Stimulated activated CD8-positive, alpha-beta memory T cell treated with anti-CD3 and anti-CD28 coated beads, Interleukin-7, amount 100 ng/mL, for 48 hours (primary cell): ENCODE results near the gene CAMTA1.

Source experiments
- DNase-seq, 2 donors: peaks; one replicate each; pipeline ENCODE4 v3.0.0-alpha.2; 2020; ENCODE audit warnings: low read depth in 1 of 2; ENCODE audit errors: extremely low read depth in 1 of 2

CAMTA1 gene

DNA sequence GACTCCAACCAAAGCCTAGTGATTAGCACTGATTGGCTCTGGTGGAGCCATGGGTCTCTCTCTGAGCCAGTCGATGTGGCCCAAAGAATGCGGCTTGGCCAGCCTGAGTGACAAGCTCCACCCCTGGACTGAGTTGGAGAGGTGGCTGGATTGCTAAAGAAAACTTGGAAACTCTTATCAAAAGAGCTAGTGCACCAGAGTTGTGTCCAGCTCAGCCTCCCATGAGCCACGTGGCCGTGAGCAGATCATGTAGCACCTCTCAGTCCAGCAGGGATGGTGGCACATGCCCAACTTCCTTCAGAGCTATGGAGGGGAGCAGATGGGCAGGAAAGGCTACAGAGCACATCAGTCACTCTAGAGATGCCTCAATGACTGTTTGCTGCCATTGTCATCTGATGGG is 843.0 kb downstream of the CAMTA1 start:
- DNase-seq: no peak

DNA sequence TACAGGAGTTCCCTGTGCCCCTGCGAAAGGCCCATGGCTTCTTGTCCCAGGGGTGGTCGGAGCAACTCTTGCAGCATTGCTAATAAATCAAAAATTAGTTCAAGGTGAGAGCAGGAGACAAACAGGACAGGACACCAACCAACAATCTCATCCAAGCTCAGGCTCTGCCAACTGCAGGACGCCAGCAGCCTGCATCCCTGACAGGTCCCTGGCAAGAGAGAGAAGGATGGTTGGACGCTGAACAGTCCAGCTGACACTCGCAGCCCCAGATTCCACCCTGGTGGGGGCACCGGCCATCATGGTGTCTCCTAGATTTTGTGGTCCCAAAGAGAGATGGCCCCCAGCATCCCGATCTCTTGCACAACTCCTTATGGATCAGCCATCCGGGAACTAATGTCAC is 843.8 kb downstream of the CAMTA1 start:
- no peak for DNase-seq

DNA sequence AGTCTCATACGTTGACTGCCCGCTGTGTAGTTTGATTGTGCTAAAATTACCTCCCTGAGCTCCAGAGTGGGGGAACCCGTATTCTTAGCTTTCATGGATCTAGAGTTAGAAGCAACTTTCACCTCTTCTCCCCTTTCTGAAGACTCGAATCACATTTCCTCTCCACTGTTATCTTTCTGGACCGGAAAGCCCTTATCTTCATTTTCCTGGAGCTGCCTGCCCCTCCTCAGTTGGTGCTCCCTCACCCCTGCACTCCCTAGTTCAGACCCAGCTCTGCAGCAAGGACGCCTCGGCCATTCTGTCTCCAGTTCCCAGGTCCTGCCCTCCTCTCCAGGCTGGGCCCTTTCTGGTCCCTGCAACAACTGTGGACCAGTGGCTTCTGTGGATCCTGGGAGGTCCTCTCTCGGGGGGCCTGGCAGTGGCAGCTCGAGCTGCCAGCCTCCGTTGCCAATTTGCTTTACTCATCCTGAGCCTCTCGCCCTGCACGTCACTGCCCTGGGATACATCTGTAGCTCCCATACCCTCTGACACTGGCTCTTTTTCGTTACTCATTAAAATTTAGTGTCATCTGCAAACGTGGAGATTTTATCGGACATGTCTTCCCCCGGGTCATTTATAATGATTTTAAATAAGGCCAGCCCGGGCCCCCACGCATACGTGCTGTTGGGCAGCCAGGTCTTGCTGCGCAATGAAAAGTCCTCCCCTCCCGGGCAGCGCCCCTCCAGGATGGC is 844.4 kb downstream of the CAMTA1 start:
- no peak for DNase-seq

DNA sequence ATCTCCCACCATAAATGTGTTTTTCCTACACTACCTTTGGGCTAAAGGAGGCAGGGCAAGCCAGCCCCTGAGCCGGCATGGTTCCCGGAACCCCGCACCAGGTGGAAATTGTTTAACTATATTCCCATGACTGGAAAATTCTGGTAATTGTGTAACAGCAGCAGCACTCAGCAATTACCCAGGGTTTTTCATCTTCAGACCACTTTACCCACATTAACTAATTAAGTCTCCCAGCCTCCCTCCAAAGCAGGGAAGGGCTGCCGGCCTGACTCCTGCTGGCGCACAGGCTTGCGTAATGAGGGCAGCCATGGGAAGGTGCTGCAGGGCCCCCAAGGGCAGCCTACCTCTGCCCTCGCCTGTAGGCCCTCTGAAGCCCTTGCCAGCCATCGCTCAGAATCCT is 845.1 kb downstream of the CAMTA1 start:
- no peak for DNase-seq

DNA sequence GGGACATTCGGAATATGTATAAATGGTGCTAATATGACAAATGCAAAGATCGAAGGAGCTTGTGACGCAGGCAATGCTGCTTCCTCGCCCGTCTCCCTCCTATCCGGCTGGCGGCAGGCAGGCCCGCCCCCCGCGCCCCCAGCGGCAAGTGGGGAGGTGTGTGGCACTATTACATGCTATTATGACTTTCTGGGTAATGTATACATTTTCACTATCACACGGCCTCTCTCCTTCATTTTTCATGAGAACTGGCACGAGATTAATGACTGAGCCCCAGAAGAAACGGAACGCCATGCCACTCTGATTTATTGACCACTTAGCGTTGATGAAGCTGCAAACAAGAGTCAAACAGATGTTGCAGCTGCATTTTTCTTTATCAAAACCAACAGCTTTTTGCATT is 846.9 kb downstream of the CAMTA1 start:
- no peak for DNase-seq

DNA sequence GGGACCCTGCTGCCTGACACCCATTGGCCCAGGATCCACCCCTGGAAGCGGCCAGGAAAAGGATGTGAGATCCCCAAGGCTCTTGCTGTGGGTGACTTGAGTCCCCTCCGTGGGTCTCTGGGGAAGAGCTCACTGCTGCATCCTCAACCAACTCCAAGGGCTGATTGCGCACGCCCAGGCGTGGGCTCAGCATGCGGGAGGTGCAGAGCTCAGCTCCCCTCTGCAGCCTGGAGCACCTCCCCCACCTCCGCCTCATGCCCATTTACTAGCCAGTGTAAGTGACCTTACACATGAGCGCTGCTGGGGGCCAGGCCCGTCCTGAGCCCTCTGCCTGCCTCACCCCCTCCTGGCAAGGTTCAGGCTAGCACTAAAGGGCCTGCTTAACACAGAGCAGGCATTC is 847.4 kb downstream of the CAMTA1 start:
- DNase-seq: no peak

DNA sequence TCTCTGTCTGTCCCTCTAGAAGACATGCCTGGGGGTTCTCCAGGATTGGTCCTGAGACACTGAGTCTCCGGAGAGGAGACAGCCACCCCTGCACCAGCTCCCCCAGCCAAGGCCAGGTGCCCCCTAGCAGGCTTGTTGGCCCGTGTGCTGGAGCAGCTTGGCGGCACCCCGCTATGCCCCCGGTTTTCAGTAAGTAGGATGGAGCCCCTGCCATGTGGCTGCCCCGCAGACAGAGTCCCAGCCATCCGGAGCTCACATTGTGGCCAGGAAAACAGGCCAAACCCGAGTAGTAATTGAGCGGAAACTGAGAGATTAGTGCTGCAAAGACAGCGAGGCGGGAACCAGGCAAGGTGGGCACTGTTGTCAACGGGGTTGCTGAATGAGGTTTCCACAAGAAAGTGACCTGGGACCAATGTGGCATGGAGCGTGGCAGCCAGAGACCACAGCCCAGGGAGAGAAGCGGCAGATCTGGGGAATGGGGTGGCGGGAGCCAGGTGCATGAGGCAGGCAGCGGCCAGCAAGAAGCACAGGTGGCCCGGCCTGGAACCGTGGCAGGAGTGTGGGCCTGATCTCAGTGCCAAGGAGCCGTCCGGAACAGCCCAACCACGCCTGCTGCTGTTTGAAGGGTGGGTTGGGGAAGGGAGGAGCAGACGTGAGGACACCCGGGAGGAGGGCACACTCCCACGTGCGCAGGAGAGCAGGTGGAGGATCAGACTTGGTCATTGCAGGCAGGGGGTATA is 848.4 kb downstream of the CAMTA1 start:
- no peak for DNase-seq

DNA sequence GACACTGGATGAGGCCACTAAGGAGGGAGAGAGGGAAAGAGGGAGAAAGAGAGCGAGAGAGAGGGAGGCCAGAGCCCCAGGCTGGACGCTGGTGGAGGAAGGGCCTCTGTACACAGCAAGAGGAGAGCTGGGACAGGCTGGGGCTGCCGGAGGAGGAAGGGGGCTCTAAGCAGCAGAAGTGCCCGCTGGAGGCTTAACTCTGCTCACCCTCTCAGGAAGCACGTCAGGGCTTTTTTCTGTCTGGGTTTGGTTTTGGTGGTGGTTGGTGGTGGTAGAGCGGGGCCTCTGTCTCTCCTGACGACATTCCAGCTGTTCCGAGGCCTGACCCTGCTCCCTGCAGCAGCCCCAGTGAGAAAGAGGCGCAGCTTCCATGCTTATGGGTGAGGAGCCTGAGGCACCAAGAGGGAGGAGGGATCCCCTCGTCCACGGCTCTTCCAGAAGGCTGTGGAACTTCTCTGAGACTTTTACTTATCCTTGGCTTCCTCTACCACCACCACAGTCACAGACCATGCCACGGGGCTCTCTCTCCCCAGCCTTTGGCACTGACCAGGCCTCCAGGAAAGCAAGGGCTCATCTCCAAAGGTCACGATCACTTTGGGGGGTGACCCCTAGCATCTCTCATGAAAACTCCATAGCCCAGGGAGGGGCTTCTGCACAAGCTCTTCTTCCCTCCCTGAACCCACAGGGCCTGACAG is 849.4 kb downstream of the CAMTA1 start:
- DNase-seq: no peak

DNA sequence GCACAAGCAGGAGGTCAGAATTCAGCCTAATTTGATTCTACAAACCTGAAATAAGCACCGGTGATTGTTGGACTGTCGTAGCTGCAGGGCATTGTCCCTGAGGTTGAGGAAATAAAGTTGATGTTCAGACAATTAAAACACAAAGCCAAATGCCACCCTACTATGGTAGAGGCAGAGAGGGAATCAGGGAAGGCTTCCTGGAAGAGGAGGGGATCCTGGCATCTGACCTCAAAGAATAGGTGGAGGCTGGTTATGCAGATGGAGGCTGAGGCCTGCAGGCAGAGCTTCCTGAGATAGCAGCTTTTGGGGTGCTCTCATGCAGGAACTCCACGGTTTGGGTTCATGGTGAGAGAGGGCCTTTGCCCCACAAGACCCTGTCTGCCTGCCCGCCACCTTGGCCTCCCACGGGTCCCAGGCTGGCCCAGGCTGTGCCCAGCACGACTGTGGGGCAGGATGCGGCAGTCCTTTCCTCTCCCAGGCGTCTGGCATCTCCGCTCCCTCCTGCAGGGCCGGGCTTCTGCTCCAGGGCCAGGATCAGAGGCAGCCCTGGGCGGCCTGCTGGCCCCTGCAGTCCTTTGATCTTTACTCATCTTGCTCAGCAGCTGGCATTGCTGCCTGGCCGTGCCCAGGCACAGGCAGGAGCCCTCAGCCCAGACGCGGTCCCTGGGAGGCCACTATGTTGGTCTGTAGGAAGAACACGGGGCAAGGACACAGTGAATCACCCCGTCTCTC is 851.7 kb downstream of the CAMTA1 start:
- DNase-seq: no peak

DNA sequence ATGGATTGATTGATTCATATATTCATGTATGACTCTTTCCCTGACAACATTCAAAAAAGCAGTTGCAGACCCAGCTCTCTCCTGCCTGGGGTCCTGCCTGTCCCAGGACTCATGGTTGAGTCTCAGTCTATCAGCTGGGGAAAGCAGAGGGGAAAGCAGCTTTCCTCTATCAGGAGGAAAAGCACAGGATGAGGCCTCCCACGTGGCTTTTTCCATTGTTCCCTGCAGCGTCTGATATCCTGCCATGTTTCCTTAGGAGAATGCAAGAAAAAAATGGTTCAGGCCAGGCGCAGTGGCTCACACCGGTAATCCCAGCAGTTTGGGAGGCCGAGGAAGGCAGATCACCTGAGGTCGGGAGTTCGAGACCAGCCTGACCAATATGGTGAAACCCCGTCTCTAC is 852.8 kb downstream of the CAMTA1 start:
- DNase-seq: no peak

DNA sequence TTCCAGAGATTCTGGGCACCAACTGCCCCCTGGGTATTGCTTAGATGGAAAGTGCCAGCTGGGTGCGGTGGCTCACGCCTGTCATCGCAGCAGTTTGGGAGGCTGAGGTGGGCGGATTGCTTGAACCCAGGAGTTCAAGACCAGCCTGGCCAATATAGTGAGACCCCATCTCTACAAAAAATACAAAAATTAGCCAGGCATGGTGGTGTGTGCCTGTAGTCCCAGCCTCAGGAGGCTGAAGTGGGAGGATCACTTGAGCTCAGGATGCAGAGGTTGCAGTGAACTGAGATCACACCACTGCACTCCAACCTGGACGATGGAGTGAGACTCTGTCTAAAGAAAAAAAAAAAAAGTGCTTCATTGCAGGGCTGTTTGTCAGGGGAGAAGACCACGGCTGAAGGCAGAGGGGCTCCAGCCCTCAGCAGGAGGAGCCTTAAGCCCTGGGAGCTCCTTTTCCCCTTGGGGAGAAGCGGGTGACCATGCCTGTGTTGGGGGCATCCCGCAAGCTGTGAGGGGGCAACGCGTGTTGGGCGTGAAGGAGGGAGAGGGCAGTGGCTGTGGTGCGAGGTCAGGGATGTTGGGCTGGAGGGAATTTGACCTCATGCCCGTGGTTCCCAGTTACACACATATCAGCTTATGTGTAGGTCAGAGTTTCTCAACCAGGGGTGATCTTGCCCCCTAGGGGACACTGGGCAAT is 854.3 kb downstream of the CAMTA1 start:
- DNase-seq: no peak

DNA sequence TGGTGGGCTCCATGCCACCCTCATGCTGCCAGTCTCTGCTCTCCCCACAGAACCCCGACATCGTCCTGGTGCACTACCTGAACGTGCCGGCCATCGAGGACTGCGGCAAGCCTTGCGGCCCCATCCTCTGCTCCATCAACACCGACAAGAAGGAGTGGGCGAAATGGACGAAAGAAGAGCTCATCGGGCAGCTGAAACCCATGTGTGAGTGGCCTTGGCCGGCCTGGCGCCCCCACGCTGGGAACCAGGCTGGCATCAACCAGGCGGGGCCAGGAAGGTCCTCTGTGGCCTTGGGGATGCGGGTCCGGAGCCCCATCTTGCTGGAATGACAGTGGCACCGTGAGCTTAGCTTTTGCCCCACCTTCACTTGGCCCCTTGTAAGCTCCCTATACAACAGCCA is 855.1 kb downstream of the CAMTA1 start:
- DNase-seq: no peak

DNA sequence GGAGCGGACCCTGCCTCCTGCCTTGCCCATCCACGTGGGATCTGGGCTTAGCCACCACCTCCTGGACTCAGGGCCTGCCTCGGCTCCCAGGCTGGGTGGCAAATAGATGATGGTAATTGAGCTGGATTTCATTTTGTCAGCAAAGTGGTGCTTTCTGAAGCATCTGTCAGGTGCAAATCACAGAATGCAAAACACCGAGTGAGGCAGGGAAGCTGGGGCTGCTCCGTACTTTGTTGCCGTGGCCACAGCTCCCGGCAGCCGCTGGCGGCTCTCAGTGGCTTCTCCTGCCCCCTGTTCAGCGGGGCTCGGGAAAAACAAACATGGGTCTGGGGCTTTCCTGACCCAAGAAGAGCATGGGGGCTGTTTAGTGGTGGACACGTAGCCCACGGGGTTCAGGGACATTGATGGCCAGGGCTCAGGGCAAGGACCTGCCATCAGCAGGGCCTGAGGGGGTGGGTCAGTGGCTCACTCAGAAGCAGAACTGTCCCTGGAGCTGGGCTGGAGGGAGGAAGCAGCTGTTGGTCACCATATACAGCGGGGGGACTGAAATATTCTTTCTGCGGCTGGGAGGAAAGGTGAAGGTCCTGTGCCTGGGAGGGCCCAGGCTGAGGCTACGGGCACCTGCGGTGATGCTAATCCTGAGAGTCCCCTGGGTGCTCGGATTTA is 855.8 kb downstream of the CAMTA1 start:
- no peak for DNase-seq

DNA sequence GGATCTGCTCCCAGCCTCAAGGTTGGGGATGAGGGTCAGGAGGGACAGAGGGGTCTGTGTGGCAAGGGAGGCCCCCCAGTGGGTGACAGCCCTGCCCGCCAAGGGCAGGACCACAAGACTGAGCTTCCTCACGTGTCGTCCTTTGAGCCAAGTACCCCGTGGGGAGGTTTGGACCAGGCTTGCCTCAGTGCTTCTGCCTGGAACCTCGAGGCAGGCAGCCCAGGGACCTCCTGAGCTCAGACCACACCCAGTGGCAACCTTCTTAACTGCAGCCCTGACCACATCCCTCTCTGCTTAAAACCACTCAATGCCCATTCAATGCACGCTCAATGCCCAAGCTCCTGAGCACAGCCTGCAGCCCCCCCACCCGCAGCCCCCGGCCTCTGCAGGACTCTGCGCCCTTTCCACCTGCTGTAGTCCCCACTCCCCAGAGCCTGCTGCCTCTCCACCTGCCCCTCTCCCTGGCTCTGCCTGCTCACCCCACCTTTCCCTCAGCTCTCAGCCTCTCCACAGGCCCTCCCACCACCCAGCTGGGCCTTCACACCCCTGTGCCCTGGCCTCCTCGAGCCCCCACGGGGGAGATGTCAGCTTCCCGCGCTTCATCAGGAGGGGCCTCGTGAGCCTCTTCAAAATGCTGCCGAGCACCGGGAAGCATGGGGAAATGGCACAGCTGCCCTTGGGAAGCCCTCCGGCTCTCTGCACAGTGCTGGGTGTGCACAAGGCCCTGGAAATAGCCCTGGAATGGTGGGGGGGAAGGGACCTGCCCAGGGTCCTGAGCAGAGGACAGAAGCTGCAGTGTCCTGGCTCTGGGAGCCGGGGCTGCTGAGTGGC is 856.5 kb downstream of the CAMTA1 start:
- DNase-seq: no peak

DNA sequence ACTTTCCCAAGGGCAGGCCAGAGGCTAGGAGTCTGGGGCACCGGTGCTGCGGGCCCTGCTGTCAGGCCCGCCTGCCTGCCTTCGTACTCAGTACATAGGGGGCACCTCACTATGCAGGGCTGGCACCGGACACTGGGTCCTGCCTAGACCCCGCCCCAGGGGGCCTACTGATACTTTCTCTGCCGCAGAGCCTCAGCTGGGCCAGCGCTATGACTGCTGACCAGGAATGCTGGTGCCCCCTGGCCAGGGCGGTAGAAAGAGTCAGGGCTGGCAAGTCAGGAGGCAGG is 857.1 kb downstream of the CAMTA1 start:
- DNase-seq: no peak

DNA sequence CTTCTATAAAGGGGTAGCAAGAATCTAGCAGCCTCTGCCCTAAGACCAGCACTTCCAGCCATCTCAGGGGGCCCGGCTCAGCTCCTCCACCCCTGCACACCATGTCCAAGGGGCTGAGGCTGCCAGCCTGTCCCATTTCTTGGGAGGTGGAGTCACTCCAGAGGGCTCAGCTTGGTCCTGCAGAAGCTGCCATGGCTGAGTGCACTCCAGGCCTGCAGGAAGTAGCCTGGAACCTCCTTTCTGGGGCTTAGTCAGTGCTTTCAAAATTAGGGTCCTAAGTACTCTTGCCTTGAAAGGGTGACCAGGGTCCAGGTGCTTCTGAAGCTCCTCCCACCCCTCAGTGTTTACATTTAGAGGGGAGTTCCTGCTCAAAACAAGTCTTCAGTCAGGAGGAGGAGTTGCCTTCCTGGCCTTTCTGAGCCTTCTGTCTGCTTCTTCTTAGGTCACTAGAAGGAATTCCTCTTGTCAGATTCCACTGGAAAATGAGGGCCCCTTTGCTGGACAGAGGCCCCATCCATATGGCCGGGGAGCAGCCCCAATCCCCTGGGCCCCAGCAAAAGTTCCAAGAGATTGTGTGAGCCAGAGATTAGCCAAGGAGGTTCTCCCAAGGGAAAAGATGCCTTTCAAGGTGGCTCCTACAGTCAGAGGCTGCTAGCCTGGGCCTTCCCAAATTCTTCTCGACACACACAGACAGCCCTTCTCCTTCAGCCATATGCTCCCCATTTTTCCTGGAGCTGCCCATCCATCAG is 857.7 kb downstream of the CAMTA1 start:
- no peak for DNase-seq

DNA sequence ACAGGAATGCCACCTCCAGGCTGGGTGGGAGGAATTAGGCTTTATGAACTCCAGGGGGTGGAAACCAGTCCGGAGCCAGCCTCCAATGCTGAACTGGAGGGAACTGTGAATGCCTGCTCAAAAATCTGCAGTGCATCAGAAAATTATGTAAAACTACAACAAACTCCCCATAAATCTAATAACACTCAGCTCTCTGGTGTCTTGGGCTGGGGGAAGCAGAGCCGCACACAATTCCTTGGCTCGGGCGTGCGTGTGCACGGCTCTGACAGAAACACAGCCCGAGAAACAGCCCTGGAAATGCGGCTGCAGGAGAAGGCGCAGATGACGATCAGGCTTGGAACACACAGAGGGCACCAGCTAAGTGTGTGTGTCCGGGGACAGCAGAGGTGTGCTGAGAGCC is 858.3 kb downstream of the CAMTA1 start:
- no peak for DNase-seq

DNA sequence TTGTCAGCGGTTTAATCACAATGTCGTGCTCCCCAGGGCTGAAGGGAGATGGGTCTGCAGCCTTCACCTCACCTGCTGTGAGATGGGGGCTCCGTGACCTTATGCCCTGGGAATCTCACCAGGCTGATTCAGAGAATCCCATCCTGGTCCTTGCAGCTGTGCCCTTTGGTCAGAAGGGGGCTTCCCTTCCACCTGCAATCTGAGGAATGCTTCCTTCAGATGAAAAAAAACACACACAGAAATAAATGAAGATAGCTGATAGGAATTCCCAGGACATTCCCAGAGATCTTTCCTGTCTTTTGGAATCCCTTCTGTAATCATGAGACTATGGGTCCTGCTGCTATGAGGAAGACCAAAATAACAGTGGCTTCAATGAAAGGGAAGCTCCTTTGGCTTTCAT is 858.8 kb downstream of the CAMTA1 start:
- DNase-seq: no peak
